T-helper 2 cell (primary cell): ENCODE results near the gene ZCCHC2.

ENCODE experiments used
- DNase-seq, 5 experiments: peaks; one replicate each; pipeline versions ENCODE4 v3.0.0 to v3.0.0-alpha.2; 2012 to 2022
- total RNA-seq, 2 donors: gene quantifications; one replicate each; lab custom pipeline; 2026; lab: John Stamatoyannopoulos, UW

ZCCHC2 gene
- total RNA-seq: 91.9 to 122 reads per million in 2 donors

GRCh38 chr18:62522504-62523254, at the start of gene ZCCHC2:
Gene ZCCHC2 (plus strand): TSS chr18:62523025. CDS start chr18:62523425, 400 bp downstream.
- DNase-seq: peak; percentile 95 to 99 (median 96)

GRCh38 chr18:62479574-62479973, 43.3 kb upstream of the ZCCHC2 start:
- DNase-seq: no peak

DNA sequence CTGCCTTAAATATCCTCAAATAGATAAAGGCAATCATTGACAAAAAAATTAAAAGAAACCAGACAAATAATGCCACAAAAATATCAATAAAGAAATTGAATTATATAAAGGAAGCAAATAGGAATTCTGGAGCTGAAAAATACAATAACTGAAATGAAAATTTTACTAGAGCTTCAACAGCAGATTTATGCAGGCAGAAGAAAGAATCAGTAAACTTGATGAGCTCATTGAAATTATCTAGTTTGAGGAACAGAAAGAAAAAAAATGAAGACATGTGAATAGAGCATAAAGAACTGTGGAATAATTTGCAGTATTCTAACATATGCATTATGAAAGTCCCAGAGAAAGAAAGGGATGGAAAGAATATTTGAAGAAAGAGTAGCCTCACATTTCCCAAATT, 41.9 kb upstream of the ZCCHC2 start:
- no peak for DNase-seq

GRCh38 chr18:62484941-62485340, 37.9 kb upstream of the ZCCHC2 start:
- DNase-seq: no peak

GRCh38 chr18:62485684-62486083, 37.1 kb upstream of the ZCCHC2 start:
- DNase-seq: no peak

DNA sequence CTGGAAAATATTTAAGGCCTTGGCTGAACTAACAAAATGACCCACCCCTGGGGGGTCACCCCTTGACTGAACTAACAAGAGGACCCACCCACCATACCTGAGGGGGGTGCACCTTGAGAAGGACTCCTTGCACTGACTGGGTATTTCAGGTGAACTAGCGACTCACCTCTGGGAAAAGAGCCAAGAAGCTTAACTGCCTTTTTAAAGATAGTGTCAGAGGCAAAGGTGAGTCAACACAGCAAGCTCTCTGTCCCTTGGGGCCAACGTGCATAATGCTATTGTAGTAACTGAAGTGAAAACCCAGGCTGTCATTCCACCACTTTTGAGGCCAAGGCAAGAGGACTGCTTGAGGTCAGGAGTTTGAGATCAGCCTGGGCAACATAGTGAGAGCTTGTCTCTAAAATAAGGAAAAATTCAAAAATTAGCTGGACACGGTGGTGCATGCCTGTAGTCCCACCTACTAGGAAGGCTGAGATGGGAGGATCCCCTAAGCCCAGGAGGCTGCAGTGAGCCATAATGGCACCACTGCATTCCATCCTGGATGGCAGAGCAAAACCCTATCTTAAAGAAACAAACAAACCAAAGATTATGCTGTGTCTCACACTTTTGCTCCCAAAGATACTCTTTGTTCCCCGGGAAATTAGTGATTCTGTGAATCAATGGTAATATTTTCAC, 36.4 kb upstream of the ZCCHC2 start:
- no peak for DNase-seq

DNA sequence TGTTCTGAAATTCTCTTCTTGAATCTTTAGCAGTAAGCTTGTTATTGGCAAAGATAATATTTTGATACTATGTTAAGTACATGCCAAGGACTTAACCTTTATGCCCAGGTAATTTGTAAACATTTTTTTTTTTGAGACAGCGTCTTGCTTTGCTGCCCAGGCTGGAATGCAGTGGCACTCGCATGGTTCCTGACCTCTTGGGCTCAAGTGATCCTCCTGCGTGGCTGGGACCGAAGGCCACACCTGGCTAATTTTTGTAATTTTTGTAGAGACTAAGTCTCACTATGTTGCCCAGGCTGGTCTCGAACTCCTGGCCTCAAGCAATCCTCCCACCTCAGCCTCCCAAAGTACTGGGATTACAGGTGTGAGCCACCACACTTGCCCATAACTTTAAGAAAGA, 35.7 kb upstream of the ZCCHC2 start:
- no peak for DNase-seq

DNA sequence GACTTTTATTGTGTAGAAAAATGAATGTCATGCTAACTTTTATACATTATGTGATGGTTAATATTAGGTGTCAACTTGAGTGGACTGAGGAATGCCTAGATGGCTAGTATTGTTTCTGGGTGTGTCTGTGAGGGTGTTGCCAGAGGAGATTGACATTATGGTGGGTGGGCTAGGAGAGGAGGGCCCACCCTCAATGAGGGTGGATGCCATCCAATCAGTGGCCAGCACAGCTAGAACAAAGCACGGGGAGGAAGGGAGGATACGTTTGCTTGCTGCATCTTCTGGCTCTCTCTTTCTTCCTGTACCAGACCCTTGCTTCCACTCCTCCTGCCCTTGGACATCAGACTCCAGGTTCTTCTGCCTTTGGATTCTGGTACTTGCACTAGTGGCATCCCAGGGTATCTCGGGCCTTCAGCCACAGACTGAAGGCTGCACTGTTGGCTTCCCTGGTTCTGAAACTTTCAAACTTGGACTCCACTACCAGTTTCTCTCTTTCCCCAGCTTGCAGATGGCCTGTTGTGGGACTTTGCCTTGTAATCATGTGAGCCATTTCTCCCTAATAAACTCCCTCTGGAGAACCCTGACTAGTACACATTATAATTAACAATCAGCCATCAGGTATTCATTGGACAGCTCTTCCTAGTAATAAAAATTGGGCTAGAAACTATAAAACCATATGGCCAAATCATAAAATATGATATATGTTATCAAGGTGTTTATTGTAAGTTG, 31.7 kb upstream of the ZCCHC2 start:
- no peak for DNase-seq

DNA sequence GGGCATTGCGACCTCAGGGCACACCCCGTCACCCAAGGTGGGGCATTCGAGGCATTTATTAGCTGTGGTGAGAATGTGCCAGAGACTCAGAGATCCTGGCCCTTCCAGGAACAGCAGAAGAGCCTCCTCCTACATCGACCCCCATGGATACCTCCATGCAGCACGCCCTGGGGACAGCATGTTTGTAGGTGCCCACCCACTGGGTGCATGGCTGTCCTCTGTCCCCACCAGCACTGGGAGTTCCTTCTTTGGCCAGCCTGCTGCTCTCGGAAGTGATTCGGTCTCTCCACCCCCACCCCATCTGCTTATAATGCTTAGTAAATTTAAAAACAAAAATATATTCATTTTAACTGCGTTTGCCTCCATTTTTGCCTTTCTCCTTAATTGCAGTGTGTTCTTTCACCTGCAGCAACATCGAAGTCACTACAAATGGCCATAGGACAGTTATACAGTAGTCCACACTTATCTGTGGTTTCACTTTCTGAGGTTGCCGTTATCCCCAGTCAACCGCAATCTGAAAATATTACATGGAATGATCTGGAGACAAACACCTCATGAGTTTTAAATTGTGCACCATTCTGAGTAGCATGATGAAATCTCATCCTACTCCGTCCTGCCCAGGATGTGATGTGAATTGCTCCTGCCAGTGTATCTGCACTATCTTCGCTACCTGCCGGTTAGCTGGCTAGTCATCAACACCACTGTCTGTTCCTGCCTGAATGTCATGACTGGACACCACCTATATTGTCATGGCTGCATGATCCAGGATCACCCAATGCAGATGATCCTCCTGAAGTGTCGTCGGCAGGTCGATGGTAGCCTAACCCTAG, 29.6 kb upstream of the ZCCHC2 start:
- no peak for DNase-seq

GRCh38 chr18:62494764-62495163, 28.1 kb upstream of the ZCCHC2 start:
- DNase-seq: no peak

DNA sequence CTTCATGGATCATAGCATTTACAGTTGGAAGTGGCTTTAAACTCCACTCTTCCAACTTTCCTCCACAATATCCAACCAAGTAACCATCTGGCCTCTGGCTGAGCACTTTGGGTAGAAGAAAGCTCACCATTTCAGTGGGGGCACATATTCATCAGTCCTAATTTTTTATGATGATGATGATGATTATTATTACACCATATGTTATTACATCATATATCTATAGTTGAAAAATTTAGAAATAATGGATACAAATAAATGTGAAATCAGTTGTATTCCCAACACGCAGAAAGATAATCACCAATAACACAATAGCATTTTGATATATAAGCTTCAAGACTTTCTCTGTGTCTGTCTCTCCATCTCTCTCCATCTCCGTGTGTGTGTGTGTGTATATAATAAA, 26.6 kb upstream of the ZCCHC2 start:
- DNase-seq: no peak

- no peak for DNase-seq
Observed at GRCh38 chr18:62497190-62497772, 25.5 kb upstream of the ZCCHC2 start.

DNA sequence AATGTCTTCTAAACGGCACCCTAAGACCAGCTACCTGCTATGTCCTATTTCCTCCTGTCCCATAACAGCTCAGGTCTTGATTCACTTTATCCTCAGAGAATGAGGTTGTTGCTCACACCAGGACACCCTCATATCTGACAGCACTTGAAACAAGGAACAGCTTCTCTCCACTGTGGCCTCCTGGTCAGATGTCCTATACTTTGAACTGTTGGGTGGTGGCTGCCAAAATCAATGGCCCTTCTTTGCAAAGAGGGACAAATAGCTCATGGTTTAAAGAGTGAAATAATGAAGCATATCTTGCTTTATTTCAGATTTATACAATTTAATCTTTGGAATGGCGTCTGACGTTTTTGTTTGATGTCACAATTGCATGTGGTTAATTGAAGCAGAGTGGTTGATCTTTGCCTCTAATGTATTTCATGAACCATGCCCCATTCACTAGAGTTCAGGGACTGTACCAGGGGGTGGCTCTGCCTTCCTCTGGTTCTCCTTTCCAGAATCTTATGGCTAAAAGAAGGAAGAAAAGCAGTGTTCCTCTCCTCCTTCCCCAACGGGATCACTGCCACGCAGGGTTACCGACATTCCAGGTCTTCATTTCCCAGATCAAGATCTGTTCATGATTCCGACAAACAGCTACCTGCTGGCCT, 24.1 kb upstream of the ZCCHC2 start:
- no peak for DNase-seq

DNA sequence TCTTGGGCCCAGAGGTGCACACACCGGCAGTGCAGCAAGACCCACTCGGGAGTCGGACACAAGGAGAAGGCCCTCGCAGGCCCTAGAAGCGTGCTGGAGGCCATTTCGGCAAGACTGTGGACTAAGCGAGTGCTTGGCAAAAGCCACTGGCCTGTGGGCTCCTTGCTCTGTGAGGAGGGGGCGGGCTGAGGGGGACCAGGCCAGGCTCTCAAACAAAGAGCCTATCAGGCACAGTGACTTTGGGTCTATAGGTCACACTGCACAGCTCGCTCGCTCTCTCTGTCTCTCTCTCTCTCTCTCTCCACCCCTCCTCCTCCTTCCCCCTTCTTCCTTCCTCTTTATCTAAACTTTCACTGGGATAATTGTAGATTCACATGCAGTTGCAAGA, 23.6 kb upstream of the ZCCHC2 start:
- DNase-seq: no peak

DNA sequence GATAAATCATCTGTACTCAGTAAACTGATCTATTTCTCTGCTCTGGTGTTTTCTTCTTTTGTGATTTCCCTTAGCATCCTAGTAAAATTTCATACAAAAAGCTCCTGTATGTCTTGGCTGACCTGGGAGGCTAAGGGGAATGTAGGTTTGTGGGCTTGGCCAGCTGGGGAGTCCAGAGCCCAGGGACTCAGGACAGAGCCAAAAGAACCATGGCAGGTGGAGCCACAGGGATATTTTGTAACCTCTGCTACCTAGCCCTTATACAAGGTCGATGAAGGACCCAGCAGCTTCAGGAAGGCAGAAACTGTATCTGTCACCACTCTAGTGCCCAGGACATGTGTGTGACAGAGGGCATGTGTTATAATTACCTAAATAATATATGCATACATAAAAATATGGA, 22.7 kb upstream of the ZCCHC2 start:
- no peak for DNase-seq

GRCh38 chr18:62500966-62501591, 21.7 kb upstream of the ZCCHC2 start:
- no peak for DNase-seq

DNA sequence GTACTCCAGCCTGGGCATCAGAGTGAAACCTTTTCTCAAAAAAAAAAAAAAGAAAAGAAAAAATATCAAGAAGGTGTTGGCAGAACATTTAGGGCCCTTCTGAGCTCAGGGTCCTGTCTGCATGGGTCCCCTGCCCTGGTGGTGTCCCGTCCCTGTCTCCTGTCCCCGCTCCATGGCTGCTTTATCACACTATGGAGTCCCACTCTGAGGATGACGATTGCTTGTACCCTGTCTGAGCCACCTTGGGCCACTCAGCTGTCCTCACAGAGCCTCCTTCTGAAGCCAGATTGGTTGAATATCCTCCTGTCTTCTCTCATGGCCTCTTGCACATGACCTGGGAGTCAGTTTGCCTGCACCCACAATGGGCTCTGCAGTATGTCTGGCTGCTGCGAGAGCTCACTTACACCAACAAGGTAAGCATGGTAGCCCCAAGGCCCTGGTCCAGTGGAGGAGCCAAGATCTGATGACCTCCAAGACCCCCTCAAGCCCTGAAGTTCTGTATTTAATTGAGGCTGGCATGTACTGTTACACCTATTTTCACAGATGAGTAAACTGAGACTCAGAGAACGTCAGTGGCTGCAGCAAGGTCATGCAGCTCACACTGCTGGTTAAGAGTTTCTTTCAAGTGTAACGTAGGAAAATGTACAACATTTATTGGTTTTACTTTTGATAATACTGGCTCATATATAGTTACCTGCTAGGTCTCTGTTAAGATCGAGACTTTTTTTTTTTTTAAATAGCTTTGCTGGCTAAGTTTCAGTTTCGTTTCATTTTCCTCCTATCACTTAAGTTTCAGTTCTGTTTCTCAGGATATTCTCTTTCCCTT, 16.9 kb upstream of the ZCCHC2 start:
- DNase-seq: peak in 2 of 5 experiments; percentile 9 to 79

DNA sequence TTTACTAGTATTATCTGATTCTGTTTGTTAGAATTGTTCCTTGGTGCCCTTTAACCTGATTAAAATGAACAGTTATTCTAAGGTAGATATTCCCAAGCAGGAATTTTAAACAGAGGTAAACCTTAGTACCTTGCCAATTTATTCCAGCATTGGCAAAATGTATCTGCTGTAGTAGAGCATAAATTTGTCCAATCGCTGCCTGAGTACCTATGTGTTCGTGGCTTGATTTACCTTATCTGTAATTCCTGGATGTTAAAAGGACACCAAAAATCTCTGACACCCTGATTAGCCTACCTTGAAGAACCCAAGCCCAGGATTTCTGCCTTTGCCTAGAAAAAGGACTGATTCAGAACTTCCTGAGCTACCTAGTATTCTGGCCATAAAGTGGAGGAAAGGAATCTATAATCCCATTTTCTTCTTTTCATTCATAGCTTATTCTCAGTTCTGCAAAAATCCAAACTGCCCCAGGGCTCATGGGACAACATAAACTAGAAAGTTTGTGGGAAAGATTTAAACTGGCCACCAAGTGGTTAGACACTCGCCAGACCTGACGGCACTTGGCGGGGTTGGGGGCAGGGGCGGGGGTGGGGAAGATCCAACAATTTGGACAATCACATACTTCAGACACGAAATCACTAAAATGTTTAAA, 16.2 kb upstream of the ZCCHC2 start:
- DNase-seq: no peak

DNA sequence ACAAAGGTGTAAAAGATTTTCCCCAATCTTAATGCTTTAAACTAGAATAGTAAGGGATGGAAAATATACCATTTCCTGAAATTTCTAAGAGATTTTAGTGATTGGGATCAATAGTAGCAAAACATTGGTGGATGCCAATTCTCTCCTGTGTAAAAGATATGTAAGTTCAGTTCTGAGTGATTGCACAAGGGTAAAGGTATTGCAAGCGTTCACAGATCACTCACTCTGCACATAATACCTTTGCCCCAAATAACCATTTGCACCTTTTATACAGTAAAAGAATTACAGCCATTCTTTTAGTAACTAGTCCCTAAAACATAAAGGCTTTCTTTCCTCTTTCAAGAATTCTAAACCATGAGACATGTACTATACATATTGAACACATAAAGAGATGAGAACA, 13.0 kb upstream of the ZCCHC2 start:
- no peak for DNase-seq

- DNase-seq: no peak
Observed at GRCh38 chr18:62510789-62511188, 12.0 kb upstream of the ZCCHC2 start.
